ENCODE results near the gene FAR1.

The FAR1 gene

GRCh38 chr11:13763341-13763740 lies 94.9 kb downstream of the FAR1 start:
- Mint-ChIP-seq H3K4me3 (no peak overlapping the region), H3K36me3 (ENCODE audit: low read depth) (no peaks in the 10 kb centered on the region), H3K27me3 (ENCODE audit: low read depth) (peaks cover 5% of the 10 kb centered on the region), H3K27ac (no peak overlapping the region), H3K4me1 (ENCODE audit: low read depth) (no peaks in the 10 kb centered on the region), H3K9me3 (no peaks in the 10 kb centered on the region)
- DNase-seq (ENCODE audit: low spot score) = no peak

- Mint-ChIP-seq H3K4me1 (ENCODE audit: low read depth) (no peaks in the 10 kb centered on the region), H3K4me3 (no peak overlapping the region), H3K36me3 (ENCODE audit: low read depth) (no peaks in the 10 kb centered on the region), H3K27me3 (ENCODE audit: low read depth) (peaks cover 6% of the 10 kb centered on the region), H3K9me3 (no peaks in the 10 kb centered on the region), H3K27ac (no peak overlapping the region)
- no peak for DNase-seq (ENCODE audit: low spot score)
These were observed 97.4 kb downstream of the FAR1 start for GRCh38 chr11:13765886-13766285.

- Mint-ChIP-seq H3K27ac (no peak overlapping the region), H3K4me1 (ENCODE audit: low read depth) (no peaks in the 10 kb centered on the region), H3K27me3 (ENCODE audit: low read depth) (peaks cover 6% of the 10 kb centered on the region), H3K36me3 (ENCODE audit: low read depth) (no peaks in the 10 kb centered on the region), H3K9me3 (no peaks in the 10 kb centered on the region), H3K4me3 (no peak overlapping the region)
- DNase-seq (ENCODE audit: low spot score) = no peak
These were observed 99.0 kb downstream of the FAR1 start for GRCh38 chr11:13767471-13767870.

- peaks cover 17% of the 10 kb centered on the region for H3K27me3 Mint-ChIP-seq (ENCODE audit: low read depth)
- no peaks in the 10 kb centered on the region for H3K36me3 Mint-ChIP-seq (ENCODE audit: low read depth)
- no peak overlapping the region for H3K4me3 Mint-ChIP-seq
- no peak overlapping the region for H3K27ac Mint-ChIP-seq
- DNase-seq (ENCODE audit: low spot score) = no peak
- H3K9me3 Mint-ChIP-seq = no peaks in the 10 kb centered on the region
- H3K4me1 Mint-ChIP-seq (ENCODE audit: low read depth) = no peaks in the 10 kb centered on the region
These were observed 100.7 kb downstream of the FAR1 start for GRCh38 chr11:13769188-13769587.

GRCh38 chr11:13771151-13771550 lies 102.7 kb downstream of the FAR1 start:
- H3K4me1 Mint-ChIP-seq (ENCODE audit: low read depth) = no peaks in the 10 kb centered on the region
- H3K27ac Mint-ChIP-seq = no peak overlapping the region
- H3K36me3 Mint-ChIP-seq (ENCODE audit: low read depth) = no peaks in the 10 kb centered on the region

GRCh38 chr11:13772223-13773046 lies 104.0 kb downstream of the FAR1 start:
- H3K27me3 Mint-ChIP-seq (ENCODE audit: low read depth) = peaks cover 24% of the 10 kb centered on the region
- no peaks in the 10 kb centered on the region for H3K36me3 Mint-ChIP-seq (ENCODE audit: low read depth)
- no peak overlapping the region for H3K4me3 Mint-ChIP-seq
- H3K9me3 Mint-ChIP-seq = no peaks in the 10 kb centered on the region
- H3K4me1 Mint-ChIP-seq (ENCODE audit: low read depth) = no peaks in the 10 kb centered on the region
- no peak overlapping the region for H3K27ac Mint-ChIP-seq
- DNase-seq (ENCODE audit: low spot score) = no peak

More at GRCh38 chr11:13771151-13771550, 102.7 kb downstream of the FAR1 start:
- Mint-ChIP-seq H3K4me3 (no peak overlapping the region), H3K9me3 (no peaks in the 10 kb centered on the region), H3K27me3 (ENCODE audit: low read depth) (peaks cover 24% of the 10 kb centered on the region)
- DNase-seq (ENCODE audit: low spot score) = no peak

GRCh38 chr11:13775471-13775870 lies 107.0 kb downstream of the FAR1 start:
- Mint-ChIP-seq H3K4me3 (no peak overlapping the region), H3K36me3 (ENCODE audit: low read depth) (no peaks in the 10 kb centered on the region), H3K4me1 (ENCODE audit: low read depth) (no peaks in the 10 kb centered on the region), H3K27ac (no peak overlapping the region), H3K27me3 (ENCODE audit: low read depth) (peaks cover 33% of the 10 kb centered on the region), H3K9me3 (no peaks in the 10 kb centered on the region)
- DNase-seq (ENCODE audit: low spot score) = no peak

- peaks cover 33% of the 10 kb centered on the region for H3K27me3 Mint-ChIP-seq (ENCODE audit: low read depth)
- no peak overlapping the region for H3K27ac Mint-ChIP-seq
- no peaks in the 10 kb centered on the region for H3K4me1 Mint-ChIP-seq (ENCODE audit: low read depth)
- H3K36me3 Mint-ChIP-seq (ENCODE audit: low read depth) = no peaks in the 10 kb centered on the region
- no peaks in the 10 kb centered on the region for H3K9me3 Mint-ChIP-seq
- no peak for DNase-seq (ENCODE audit: low spot score)
- H3K4me3 Mint-ChIP-seq = no peak overlapping the region
These were observed 107.8 kb downstream of the FAR1 start for GRCh38 chr11:13776134-13776815.

- no peaks in the 10 kb centered on the region for H3K36me3 Mint-ChIP-seq (ENCODE audit: low read depth)
- H3K27me3 Mint-ChIP-seq (ENCODE audit: low read depth) = peaks cover 32% of the 10 kb centered on the region
- no peak overlapping the region for H3K27ac Mint-ChIP-seq
- H3K4me1 Mint-ChIP-seq (ENCODE audit: low read depth) = no peaks in the 10 kb centered on the region
- H3K4me3 Mint-ChIP-seq = no peak overlapping the region
- H3K9me3 Mint-ChIP-seq = no peaks in the 10 kb centered on the region
- DNase-seq (ENCODE audit: low spot score) = no peak
These were observed 109.0 kb downstream of the FAR1 start for GRCh38 chr11:13777341-13777985.

- no peak overlapping the region for H3K27ac Mint-ChIP-seq
- no peaks in the 10 kb centered on the region for H3K36me3 Mint-ChIP-seq (ENCODE audit: low read depth)
- no peaks in the 10 kb centered on the region for H3K9me3 Mint-ChIP-seq
- H3K4me1 Mint-ChIP-seq (ENCODE audit: low read depth) = no peaks in the 10 kb centered on the region
- H3K4me3 Mint-ChIP-seq = no peak overlapping the region
- no peak for DNase-seq (ENCODE audit: low spot score)
- H3K27me3 Mint-ChIP-seq (ENCODE audit: low read depth) = peaks cover 29% of the 10 kb centered on the region
These were observed 109.9 kb downstream of the FAR1 start for GRCh38 chr11:13778345-13778744.

- Mint-ChIP-seq H3K9me3 (no peaks in the 10 kb centered on the region), H3K4me3 (no peak overlapping the region), H3K27ac (no peak overlapping the region), H3K36me3 (ENCODE audit: low read depth) (no peaks in the 10 kb centered on the region), H3K4me1 (ENCODE audit: low read depth) (no peaks in the 10 kb centered on the region), H3K27me3 (ENCODE audit: low read depth) (peaks cover 21% of the 10 kb centered on the region)
- DNase-seq (ENCODE audit: low spot score) = no peak
These were observed 112.7 kb downstream of the FAR1 start for GRCh38 chr11:13781153-13781552.
